ACHN (cell line): ENCODE measurements around the gene SLCO4A1.

Source experiments
- DNase-seq: peaks from one replicate; pipeline ENCODE4 v3.0.0-alpha.2; 2015
- in situ Hi-C: cut with HindIII; loops from 2 replicates; pipeline ENCODE4 v1.10.0; 2017; ENCODE audit warnings: low sequenced_read_pairs, low pct_ligation_motif_present, low pct_unique_long_range_greater_than_20kb

The SLCO4A1 gene

GRCh38 chr20:62656919-62657588 is 14.8 kb downstream of the SLCO4A1 start:
- DNase-seq, result no peak
- in situ Hi-C loops, result no loop called here

GRCh38 chr20:62657589-62657942 is 15.3 kb downstream of the SLCO4A1 start:
- in situ Hi-C loops, result no loop called here
- no peak for DNase-seq

GRCh38 chr20:62657956-62658355 is 15.7 kb downstream of the SLCO4A1 start:
- in situ Hi-C loops, result no loop called here
- DNase-seq, result no peak

- in situ Hi-C loops, result no loop called here
These were observed 16.4 kb downstream of the SLCO4A1 start for GRCh38 chr20:62658593-62659178.

GRCh38 chr20:62659488-62660239 is 17.4 kb downstream of the SLCO4A1 start:
- in situ Hi-C loops, result no loop called here
- no peak for DNase-seq

More at GRCh38 chr20:62658593-62659178, 16.4 kb downstream of the SLCO4A1 start:
- DNase-seq, result no peak

- in situ Hi-C loops, result no loop called here
- no peak for DNase-seq
These were observed 17.9 kb downstream of the SLCO4A1 start for GRCh38 chr20:62660240-62660615.

GRCh38 chr20:62660768-62661167 is 18.5 kb downstream of the SLCO4A1 start:
- no peak for DNase-seq
- in situ Hi-C loops, result no loop called here

- in situ Hi-C loops, result no loop called here
- no peak for DNase-seq
These were observed 19.3 kb downstream of the SLCO4A1 start for GRCh38 chr20:62661647-62662046.

GRCh38 chr20:62662422-62662821 is 20.1 kb downstream of the SLCO4A1 start:
- in situ Hi-C loops, result no loop called here
- DNase-seq, result no peak

- in situ Hi-C loops, result no loop called here
- DNase-seq, result no peak
These were observed 21.1 kb downstream of the SLCO4A1 start for GRCh38 chr20:62663145-62664018.

GRCh38 chr20:62664019-62664971 is 22.0 kb downstream of the SLCO4A1 start:
- DNase-seq, result no peak
- in situ Hi-C loops, result no loop called here

- in situ Hi-C loops, result no loop called here
- no peak for DNase-seq
These were observed 23.0 kb downstream of the SLCO4A1 start for GRCh38 chr20:62665153-62665754.

GRCh38 chr20:62665826-62666735 is 23.8 kb downstream of the SLCO4A1 start:
- DNase-seq, result no peak

GRCh38 chr20:62666736-62667529 is 24.6 kb downstream of the SLCO4A1 start:
- in situ Hi-C loops, result no loop called here
- no peak for DNase-seq

More at GRCh38 chr20:62665826-62666735, 23.8 kb downstream of the SLCO4A1 start:
- in situ Hi-C loops, result no loop called here

- no peak for DNase-seq
- in situ Hi-C loops, result no loop called here
These were observed 25.5 kb downstream of the SLCO4A1 start for GRCh38 chr20:62667530-62668440.
